ENCODE data around the gene CD1D.
"Not testable (repeated sequence)": the region's sequence is repeated elsewhere in the genome, so short reads cannot be mapped to it uniquely, and the experiment has no call there.

Gene CD1D

DNA sequence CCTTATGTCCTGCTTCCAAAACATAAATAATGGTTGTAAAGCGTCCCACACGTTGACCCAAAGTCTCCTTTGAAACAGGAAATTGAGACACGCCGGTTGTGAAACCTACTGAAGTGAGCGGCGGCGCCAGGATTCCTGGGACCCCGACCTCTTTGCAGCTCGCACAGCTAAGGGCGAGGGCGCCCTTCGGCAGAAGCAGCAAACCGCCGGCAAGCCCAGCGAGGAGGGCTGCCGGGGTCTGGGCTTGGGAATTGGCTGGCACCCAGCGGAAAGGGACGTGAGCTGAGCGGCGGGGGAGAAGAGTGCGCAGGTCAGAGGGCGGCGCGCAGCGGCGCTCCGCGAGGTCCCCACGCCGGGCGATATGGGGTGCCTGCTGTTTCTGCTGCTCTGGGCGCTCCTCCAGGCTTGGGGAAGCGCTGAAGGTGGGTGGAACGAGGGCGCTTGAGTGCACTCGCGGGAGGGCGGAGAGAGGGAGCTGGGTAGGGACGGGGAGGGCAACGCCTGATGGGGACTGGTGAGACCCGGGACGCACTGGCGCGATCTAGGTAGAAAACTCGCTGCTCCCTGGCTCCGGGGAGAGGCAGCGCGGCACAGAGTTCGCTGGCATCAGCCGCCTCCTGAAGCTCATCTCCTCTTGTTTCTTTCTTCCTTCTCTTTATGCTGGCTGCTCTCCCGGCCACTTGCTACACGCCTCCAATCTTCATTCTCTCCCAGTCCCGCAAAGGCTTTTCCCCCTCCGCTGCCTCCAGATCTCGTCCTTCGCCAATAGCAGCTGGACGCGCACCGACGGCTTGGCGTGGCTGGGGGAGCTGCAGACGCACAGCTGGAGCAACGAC lies at the start of gene CD1D:
Gene CD1D (plus strand): TSS at position 155 of the 836 bp plus-strand sequence. CDS start 207 bp downstream, at position 362.
- DNase-seq: no peak

GRCh38 chr1:158131217-158131616 lies 49.5 kb upstream of the CD1D start:
- DNase-seq: no peak

DNA sequence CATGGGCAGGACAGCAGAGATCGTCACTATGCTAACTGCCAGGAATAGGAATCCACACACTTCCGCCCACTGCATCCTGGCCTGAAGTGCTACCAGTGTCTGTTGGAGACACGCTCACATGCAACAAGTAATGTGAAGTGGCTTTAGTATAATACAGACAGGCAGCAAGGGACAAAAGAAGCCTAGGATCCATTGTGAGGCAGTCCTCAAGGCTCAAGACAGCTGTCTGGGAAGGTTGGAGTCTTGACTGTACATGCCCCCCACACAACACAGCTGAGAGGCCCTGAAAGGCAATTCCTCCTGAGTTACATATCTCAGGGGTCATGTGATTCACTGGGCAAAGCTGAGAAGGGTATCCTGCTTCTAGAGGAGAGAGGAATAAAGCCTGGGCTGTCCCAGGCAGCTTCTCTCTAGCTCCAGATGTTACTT lies 39.9 kb upstream of the CD1D start:
- DNase-seq: no peak

DNA sequence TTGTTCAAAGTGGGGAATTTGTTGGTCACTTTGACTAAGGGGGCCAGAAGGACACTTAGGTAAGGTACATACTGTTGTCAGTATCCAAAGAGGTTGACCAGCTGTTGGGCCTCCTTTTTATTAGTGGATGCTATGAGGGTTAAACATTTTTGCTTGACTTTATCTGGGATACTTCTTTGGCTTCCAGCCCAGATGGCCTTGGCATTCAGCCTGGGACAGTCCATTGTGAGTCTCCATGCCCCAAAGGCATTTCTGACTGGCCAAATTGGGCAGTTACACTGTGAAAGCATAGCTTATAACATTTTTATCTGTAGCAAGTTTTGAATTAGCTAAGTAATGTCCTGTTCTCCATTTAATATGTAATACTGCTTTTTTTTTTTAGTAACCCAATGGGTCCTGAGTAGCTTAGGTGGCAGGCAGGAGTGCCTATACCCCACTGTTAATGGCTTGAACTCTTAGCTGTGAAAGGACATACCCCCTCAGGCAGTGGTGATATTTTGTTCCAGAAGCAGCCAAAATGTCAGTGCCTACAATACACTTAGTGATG lies 35.4 kb upstream of the CD1D start:
- no peak for DNase-seq

DNA sequence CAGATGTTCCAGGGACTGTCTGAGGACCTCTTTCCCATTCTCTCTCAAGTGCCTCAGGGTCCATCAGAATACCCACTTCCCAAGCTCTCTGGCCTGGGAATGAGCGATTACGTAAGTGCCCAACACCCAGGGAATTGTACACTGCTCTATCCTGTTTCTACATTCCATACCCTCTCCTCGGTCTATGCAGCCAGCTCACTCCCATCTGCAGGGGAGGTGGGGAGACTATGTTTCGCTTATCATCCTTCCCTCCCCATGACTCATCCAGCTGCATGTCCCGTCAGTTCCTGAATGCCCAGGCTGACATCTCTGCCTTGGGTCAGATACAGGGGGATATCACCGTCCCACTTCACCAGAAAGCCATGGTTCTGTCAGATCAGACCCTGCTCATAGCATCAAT lies 34.5 kb upstream of the CD1D start:
- no peak for DNase-seq

GRCh38 chr1:158146739-158147138 lies 34.0 kb upstream of the CD1D start:
- DNase-seq: no peak

- no peak for DNase-seq
These were observed 33.3 kb upstream of the CD1D start for GRCh38 chr1:158147401-158147800.

DNA sequence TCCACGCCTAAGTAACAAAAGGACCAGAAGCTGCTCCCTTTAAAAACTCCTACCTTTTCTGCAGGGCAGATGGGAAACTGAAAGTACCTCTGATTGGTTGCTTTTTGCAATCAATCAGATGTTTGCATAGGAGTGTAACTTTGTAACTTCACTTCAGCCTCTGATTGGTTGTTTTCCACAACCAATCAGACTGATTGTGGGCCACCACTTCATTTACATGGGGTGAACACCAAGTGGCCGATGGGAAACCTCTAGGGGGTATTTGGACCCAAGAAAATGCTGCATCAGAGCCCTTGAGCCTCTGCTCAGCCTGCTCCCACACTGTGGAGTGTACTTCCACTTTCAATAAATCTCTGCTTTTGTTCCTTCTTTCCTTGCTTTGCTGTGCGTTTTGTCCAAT lies 32.8 kb upstream of the CD1D start:
- DNase-seq: no peak

DNA sequence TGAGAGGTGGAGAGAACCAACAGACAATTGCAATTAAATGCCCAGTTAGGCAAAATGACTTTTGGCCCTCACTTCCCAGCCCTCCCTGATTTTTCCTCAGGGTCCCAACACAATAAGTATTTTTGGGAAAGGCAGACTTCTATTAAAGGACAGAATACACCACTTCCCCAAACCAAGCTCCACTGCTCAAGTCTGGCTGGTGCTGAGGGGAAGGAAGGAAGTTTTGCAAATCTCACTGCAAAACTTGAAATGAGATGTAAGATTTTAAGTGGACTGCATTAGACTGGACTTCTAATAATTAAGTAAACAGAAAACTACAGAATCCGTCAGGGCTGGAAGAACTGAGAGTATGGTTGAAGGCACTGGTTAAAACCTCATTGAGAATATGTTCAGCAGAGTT lies 32.2 kb upstream of the CD1D start:
- DNase-seq: no peak

- DNase-seq: no peak
These were observed 31.5 kb upstream of the CD1D start for GRCh38 chr1:158149175-158149574.

DNA sequence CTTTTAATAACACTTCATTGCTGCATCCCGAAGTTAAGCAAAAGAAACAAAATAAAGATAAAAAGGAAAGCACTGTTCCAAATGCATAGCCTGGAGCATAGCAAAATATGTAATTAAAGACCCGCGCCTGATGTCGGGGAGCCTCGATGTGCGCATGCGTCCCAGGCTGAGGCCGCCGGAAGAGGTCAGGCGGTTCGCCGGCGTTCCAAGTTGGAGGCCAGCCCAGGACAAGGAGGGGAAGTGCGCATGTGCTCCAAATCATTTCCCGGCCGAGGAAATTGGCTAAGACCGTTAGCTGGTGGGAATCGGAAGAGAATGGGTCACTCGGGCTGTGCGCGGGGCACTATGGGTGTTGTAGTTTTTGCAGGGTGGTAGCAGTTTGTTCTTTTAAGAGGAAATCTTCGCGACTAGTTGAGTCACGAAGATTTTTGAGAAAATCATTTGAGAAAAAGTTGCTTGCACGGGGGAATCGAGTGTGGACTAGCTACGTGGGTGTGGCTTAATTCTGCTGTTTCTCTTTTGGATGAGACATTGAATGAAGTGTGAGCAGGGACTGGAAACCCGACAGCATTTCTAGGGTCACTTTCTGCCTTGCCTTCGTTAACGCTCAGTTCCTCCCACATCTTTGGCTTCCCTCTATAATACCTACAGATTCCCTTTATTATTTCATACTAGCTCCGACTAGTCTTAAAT lies 31.0 kb upstream of the CD1D start:
- DNase-seq: peak; percentile 59 to 77

GRCh38 chr1:158150523-158150922 lies 30.2 kb upstream of the CD1D start:
- DNase-seq: no peak

- DNase-seq: no peak
These were observed 27.5 kb upstream of the CD1D start for GRCh38 chr1:158153179-158153578.

GRCh38 chr1:158153746-158154444 lies 26.8 kb upstream of the CD1D start:
- no peak for DNase-seq

DNA sequence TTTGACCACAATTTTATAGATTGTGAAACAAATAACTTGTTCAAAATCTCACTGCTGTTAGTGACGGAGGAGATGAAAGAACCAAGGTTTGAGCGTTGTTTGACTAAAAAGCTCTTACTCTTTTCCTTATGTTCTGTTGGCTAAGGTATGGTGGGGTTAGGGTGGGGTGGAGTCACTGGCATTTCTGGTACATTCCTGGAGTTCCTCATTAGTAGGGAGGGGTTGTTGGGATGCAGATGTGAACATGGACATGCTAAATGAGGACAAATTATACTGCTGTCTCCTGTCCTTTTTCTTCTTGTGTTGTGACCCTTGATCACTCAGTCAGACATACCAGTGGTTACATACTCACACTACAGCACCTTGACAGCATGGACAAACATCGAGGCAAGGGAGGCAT lies 26.2 kb upstream of the CD1D start:
- DNase-seq: no peak

DNA sequence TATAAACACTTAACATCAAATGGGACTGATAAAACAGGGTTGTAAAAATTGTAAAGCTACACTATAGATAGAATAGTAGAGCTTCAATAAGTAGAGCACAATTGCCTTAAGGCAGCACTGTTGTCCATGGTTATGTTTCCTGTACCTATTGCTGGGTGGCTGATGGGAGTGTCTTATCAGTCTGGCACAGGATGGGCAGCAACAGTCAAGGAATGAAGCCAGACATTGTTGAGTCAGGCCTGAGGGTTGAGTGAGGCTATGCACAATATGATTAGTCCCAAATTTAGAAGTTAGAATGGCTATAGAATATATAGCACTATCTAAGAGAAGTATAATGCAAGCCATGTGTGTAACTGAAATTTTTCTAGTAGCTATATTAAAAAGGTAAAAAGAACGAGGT lies 25.0 kb upstream of the CD1D start:
- DNase-seq: no peak

DNA sequence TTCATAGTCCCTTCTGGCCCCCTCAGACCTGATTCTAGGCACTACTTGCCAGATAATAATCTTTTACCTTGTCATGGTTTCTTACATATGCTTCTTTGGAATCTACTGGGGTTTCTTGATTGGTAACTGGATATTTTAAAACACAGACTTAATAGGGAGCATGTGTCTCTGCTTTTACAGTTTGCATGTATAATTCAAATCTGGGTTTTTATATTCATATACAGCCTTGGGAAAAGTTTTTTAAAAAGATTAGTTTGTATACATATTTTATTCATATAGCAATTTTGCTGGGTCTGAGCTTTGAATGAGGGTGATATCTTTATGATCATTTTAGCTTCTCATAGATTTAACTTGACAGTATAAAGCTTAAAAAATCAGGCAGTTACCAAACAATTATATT lies 21.1 kb upstream of the CD1D start:
- DNase-seq: no peak

DNA sequence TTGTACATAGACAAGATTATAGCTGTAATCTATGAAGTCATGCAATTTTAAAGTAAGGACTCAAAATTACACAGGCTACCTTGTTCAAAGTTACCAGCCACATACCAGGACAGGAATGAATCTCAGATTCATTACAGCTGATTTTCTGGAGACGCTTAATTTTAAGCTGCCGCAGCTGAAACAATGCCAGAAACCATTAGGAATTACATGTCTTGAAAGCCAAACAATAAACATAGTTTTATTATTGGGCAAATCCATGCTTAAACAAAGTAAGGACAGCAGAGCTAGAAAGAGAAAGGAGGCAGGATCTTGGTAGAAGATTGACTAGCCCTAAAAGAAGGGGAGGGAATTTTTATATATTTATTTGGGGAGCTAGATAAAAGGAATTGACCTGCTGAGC lies 19.2 kb upstream of the CD1D start:
- DNase-seq: no peak

DNA sequence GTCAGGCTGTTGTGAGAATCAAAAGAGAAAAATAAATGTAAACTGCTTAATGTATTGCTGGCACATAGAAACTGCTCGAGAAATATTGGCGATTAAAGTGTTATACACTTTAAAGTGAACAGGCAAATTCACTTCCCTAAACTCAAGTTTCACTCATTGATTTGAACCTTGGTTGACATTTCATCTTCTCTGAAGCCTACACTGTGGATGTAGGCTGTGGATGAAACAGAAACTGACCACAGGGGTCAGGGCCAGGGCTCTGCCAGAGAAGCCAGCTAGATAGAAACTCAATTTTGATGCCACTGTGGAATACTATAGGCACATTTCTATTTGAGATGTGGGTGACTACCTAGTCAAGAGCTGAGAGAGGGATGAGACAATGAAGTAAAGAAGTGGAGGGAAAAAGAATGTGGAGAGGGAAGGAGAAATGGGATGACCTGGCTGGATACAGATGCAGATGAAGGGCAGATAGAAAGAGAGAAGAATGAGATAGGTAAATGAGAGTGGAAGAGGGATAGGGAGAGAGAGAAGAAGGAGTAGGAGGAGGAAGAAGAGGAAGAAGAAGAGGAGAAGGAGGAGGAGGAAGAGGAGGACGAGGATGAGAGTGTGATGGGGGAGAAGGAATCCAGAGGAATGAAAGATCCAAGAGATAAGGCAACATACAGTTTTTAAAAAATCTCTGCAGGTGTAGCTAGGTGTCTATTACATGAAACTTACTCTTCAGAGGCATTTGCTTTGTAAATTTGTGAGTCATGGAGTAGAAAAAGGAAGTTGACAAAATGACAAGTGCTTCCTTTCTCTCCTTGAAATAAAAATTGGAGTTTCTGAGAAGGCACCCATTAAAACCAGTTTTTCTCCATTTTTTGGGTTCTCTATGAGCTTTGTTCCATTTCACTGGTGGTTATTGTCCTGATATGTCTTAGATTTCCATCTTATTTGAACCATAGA lies 17.4 kb upstream of the CD1D start:
- no peak for DNase-seq

DNA sequence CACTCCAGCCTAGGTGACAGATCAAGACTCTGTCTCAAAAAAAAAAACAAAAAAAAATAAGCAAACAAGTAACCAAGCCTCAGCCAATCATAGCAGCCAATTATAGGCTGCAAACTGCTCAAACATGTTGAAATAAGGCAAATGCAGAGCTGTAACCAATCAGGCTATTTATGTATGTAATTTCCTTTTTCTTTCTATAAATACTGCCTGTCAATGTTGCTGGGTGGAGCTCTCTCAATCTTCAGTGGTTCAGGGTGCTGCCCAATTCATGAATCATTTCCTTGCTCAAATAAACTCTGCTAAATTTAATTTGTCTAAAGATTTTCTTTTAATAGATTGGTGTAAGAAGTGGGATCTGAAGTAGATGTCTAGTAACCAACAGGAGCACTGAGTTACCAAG lies 11.6 kb upstream of the CD1D start:
- DNase-seq: no peak

DNA sequence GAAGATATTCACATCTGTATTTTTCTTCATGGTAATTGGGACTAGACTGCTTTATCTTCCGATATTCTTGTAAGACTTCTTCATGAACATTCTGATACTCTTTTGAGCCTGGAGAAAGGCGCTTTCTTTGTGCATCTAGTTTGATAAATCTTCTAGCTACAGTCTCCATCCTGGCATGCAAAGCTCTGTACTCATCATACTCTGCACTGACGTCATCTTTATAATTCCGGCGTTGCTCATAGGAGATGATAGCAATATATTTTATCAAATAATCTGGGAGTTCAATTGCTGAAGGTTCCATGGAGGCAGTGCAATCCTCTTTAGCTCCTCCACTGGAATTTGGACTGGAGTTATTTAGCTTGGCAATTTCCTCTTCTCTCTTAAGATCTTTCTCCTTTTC lies 4.8 kb upstream of the CD1D start:
- not testable (repeated sequence) for DNase-seq

GRCh38 chr1:158176399-158176798 lies 4.3 kb upstream of the CD1D start:
- no peak for DNase-seq

All from bone marrow (tissue), 2 donors.